Spleen (tissue), 11 donors: Measurements from ENCODE around the gene DYRK4. TPM values are rescaled to one million over a fixed set of nuclear protein-coding genes. Genes with fewer than 3 reads are reported as not detected.

Experiments used
- DNase-seq: peaks from one replicate; pipeline ENCODE4 v3.0.0-alpha.2; 2020
- H3K27ac ChIP-seq, 8 donors: fragments of 200-600 bp; sonication (generic) in 7 of 8; 1 replicate in 4 of 8; 2 replicates in 4 of 8; pipeline versions ENCODE4 v1.5.0 to v1.8.0; 2016 to 2021; ENCODE audit warnings: inconsistent platforms in 4 of 8, mild to moderate bottlenecking in 4 of 8, moderate library complexity in 1 of 8
- H3K27me3 ChIP-seq, 7 donors: fragments of 200-600 bp; sonication (generic) in 6 of 7; replicated peaks in 1 of 7; 1 replicate in 4 of 7; 2 replicates in 3 of 7; pipeline versions ENCODE4 v1.5.0 to v1.8.0; 2016 to 2021; ENCODE audit warnings: inconsistent platforms in 3 of 7, mild to moderate bottlenecking in 1 of 7
- H3K36me3 ChIP-seq, 6 donors: fragments of 200-600 bp; sonication (generic) in 5 of 6; 1 replicate in 4 of 6; 2 replicates in 2 of 6; pipeline versions ENCODE4 v1.5.0 to v1.8.0; 2016 to 2021; ENCODE audit warnings: inconsistent platforms in 2 of 6
- H3K4me1 ChIP-seq, 6 donors: fragments of 200-600 bp; sonication (generic) in 5 of 6; 1 replicate in 3 of 6; 2 replicates in 3 of 6; pipeline versions ENCODE4 v1.5.0 to v1.8.0; 2016 to 2021; ENCODE audit warnings: inconsistent platforms in 3 of 6
- H3K4me3 ChIP-seq, 8 donors: fragments of 200-600 bp; sonication (generic) in 7 of 8; 1 replicate in 4 of 8; 2 replicates in 4 of 8; pipeline versions ENCODE4 v1.5.0 to v1.8.0; 2016 to 2021; ENCODE audit warnings: inconsistent platforms in 4 of 8, mild to moderate bottlenecking in 4 of 8, moderate library complexity in 2 of 8
- H3K9me3 ChIP-seq, 8 donors: fragments of 200-600 bp; sonication (generic) in 7 of 8; 1 replicate in 4 of 8; 2 replicates in 4 of 8; pipeline versions ENCODE4 v1.5.0 to v1.8.0; 2016 to 2021; ENCODE audit warnings: inconsistent platforms in 4 of 8
- CTCF ChIP-seq, 11 experiments: fragments of 200-600 bp in 7 of 11; fragments of 450-650 bp in 4 of 11; sonication (generic) in 4 of 11; IDR thresholded peaks in 8 of 11; conservative IDR thresholded peaks in 3 of 11; 1 replicate in 7 of 11; 2 replicates in 4 of 11; pipeline versions ENCODE4 v1.4.0 to v1.8.0; 2016 to 2021; ENCODE audit warnings: antibody characterized with exemption in 11 of 11, inconsistent platforms in 4 of 11, mild to moderate bottlenecking in 1 of 11
- POLR2A ChIP-seq, 3 donors: fragments of 450-650 bp; IDR thresholded peaks; one replicate each; pipeline ENCODE4 v1.5.1; 2017; ENCODE audit warnings: antibody characterized with exemption in 3 of 3, mild to moderate bottlenecking in 1 of 3
- POLR2AphosphoS5 ChIP-seq, 3 donors: sonication (generic); formaldehyde crosslinking; IDR thresholded peaks; one replicate each; pipeline ENCODE4 v1.5.1; 2017; ENCODE audit warnings: antibody characterized with exemption in 3 of 3
- whole genome bisulfite sequencing, 5 donors: extraction: QIAGEN DNeasy Blood & Tissue Kit in 3 of 5; methylation state at CpG; one replicate each; pipeline versions ENCODE4 v1.1.5 to v1.1.7; 2013 to 2018; 5-methylcytosine and 5-hydroxymethylcytosine counted together
- intact Hi-C: fragments of 100-400 bp; cut with DNase I; formaldehyde crosslinking; loops from one replicate; pipeline ENCODE4 v1.15.0; 2023; ENCODE audit warnings: low total_unique reads
- polyA plus RNA-seq, 3 donors: library from polyadenylated mRNA; stranded (reverse); fragments of 200-250 nt; gene quantifications; one replicate each; pipeline ENCODE4 v1.2.1, GENCODE V29; 2013
- total RNA-seq, 7 donors: library from RNA; depleted of rRNA in 3 of 7; stranded (reverse); fragments of >200 nt in 3 of 7; fragmentation: NEBNext Ultra II Directional in 4 of 7; extraction: Animal tissue kit (Norgen Biotek cat#: 25700) in 4 of 7; gene quantifications; one replicate each; pipeline versions ENCODE4 v1.1.0 to v1.2.1, GENCODE V29; 2016 to 2021
- donor health status: healthy with polysubstance abuse.
- donor health status: DM: no; HTN: no; CAD: no; lungs with moderate emphysema.
- donor health status: DM: no; HTN: no; CAD: no.
- donor health status: Bipolar disorder and iron deficiency.
- donor health status: healthy.
- donor health status: DM: no; HTN: no; CAD: no.
- donor health status: DM: yes; HTN: yes; CAD: no.

Gene DYRK4
- total and polyA plus RNA-seq, 10 donors = 32.4 to 69.6 (median 42.2) TPM

- DNase-seq = no peak
- no peaks in the 10 kb centered on the region for H3K9me3 ChIP-seq
- no peak overlapping the region for H3K4me3 ChIP-seq
- intact Hi-C loops = loop anchor here (5.0 to 10.0 kb wide), 2 partner anchors 61 to 151 kb away; no protein-coding TSS in a partner anchor
- H3K4me1 ChIP-seq = peaks cover 10 to 30% (median 19%) of the 10 kb centered on the region in 6 donors
- H3K27ac ChIP-seq = no peak overlapping the region
- TF ChIP-seq CTCF (IDR thresholded peaks at IDR 0.05 in 8 of 11, conservative IDR thresholded peaks at IDR 0.05 in 3 of 11) = no peak
- no peak for TF ChIP-seq POLR2AphosphoS5 (IDR thresholded peaks at IDR 0.05)
- no peak for TF ChIP-seq POLR2A (IDR thresholded peaks at IDR 0.05)
- H3K36me3 ChIP-seq = peaks cover 0 to 27% (median 2%) of the 10 kb centered on the region in 6 donors
- 74 to 84% (median 80%) methylated on average over 7 of the region's 7 CpGs for WGBS, 5 donors
- H3K27me3 ChIP-seq = no peaks in the 10 kb centered on the region
These were observed 41.4 kb downstream of the DYRK4 start for GRCh38 chr12:4603421-4603820.

GRCh38 chr12:4603946-4604345 lies 41.9 kb downstream of the DYRK4 start:
- peaks cover 0 to 32% (median 2%) of the 10 kb centered on the region in 6 donors for H3K36me3 ChIP-seq
- WGBS, 5 donors = 20 to 47% (median 38%) methylated on average over 1 of the region's 1 CpG
- H3K9me3 ChIP-seq = no peaks in the 10 kb centered on the region
- no peak for DNase-seq
- H3K27me3 ChIP-seq = no peaks in the 10 kb centered on the region
- intact Hi-C loops = loop anchor here (5.0 to 10.0 kb wide), 2 partner anchors 62 to 151 kb away; no protein-coding TSS in a partner anchor
- TF ChIP-seq CTCF (IDR thresholded peaks at IDR 0.05 in 8 of 11, conservative IDR thresholded peaks at IDR 0.05 in 3 of 11) = no peak
- no peak for TF ChIP-seq POLR2A (IDR thresholded peaks at IDR 0.05)
- peak overlapping the region in 1 of 8 donors; percentile 78 for H3K4me3 ChIP-seq
- H3K4me1 ChIP-seq = peaks cover 10 to 30% (median 19%) of the 10 kb centered on the region in 6 donors
- H3K27ac ChIP-seq = no peak overlapping the region

GRCh38 chr12:4604684-4605193 lies 42.7 kb downstream of the DYRK4 start:
- peak; percentile 93 for DNase-seq
- intact Hi-C loops = loop anchor here (5.0 to 10.0 kb wide), 2 partner anchors 62 to 150 kb away; no protein-coding TSS in a partner anchor
- H3K4me1 ChIP-seq = peaks cover 10 to 30% (median 19%) of the 10 kb centered on the region in 6 donors
- 1 to 9% (median 2%) methylated on average over 17 to 25 of the region's 25 CpGs for WGBS, 5 donors
- no peaks in the 10 kb centered on the region for H3K9me3 ChIP-seq
- H3K27ac ChIP-seq = peak overlapping the region in 7 of 8 donors; percentile 67 to 84 (median 76)
- H3K36me3 ChIP-seq = peaks cover 0 to 32% (median 5%) of the 10 kb centered on the region in 6 donors
- peak in 2 of 3 donors; percentile 68 to 70 for TF ChIP-seq POLR2AphosphoS5 (IDR thresholded peaks at IDR 0.05)
- no peak for TF ChIP-seq POLR2A (IDR thresholded peaks at IDR 0.05)
- TF ChIP-seq CTCF (IDR thresholded peaks at IDR 0.05 in 8 of 11, conservative IDR thresholded peaks at IDR 0.05 in 3 of 11) = peak; percentile 90 to 98 (median 97)
- H3K4me3 ChIP-seq = peak overlapping the region; percentile 60 to 88 (median 78)
- no peaks in the 10 kb centered on the region for H3K27me3 ChIP-seq

GRCh38 chr12:4607056-4607455 lies 45.0 kb downstream of the DYRK4 start:
- Histone ChIP-seq H3K4me1 (peaks cover 10 to 30% (median 19%) of the 10 kb centered on the region in 6 donors), H3K27me3 (no peaks in the 10 kb centered on the region), H3K4me3 (no peak overlapping the region), H3K36me3 (peaks cover 0 to 51% (median 26%) of the 10 kb centered on the region in 6 donors), H3K9me3 (no peaks in the 10 kb centered on the region), H3K27ac (no peak overlapping the region)
- TF ChIP-seq CTCF (IDR thresholded peaks at IDR 0.05 in 8 of 11, conservative IDR thresholded peaks at IDR 0.05 in 3 of 11) (no peak), POLR2AphosphoS5 (IDR thresholded peaks at IDR 0.05) (no peak), POLR2A (IDR thresholded peaks at IDR 0.05) (no peak)
- intact Hi-C loops = loop anchor here (10.0 kb wide), 1 partner anchor 148 kb away; no protein-coding TSS in a partner anchor
- WGBS, 5 donors = 75 to 99% (median 95%) methylated on average over 3 of the region's 3 CpGs
- DNase-seq = no peak
